Upper lobe of left lung (tissue), 6 donors: Measurements from ENCODE around the gene CMSS1. TPM values are rescaled to one million over a fixed set of nuclear protein-coding genes. Genes with fewer than 3 reads are reported as not detected.

ENCODE experiments used
- ATAC-seq, 2 donors: fragments of 200-7000 bp; cut with Tn5 transposase; one replicate each; pipeline ENCODE4 v1.9.1; 2022; ENCODE audit warnings: mild to moderate bottlenecking in 2 of 2, moderate library complexity in 2 of 2; ENCODE audit not compliant: low FRiP score in 2 of 2
- DNase-seq, 2 donors: peaks; one replicate each; pipeline ENCODE4 v3.0.0-alpha.2; 2019 to 2020
- H3K27ac ChIP-seq, 4 donors: fragments of 200-600 bp; sonication (generic); one replicate each; pipeline ENCODE4 v1.5.1; 2016 to 2019
- H3K27me3 ChIP-seq, 4 donors: fragments of 200-600 bp; sonication (generic); one replicate each; pipeline ENCODE4 v1.5.1; 2017 to 2019
- H3K36me3 ChIP-seq, 4 donors: fragments of 200-600 bp; sonication (generic); one replicate each; pipeline ENCODE4 v1.5.1; 2016 to 2019
- H3K4me1 ChIP-seq, 4 donors: fragments of 200-600 bp; sonication (generic); one replicate each; pipeline ENCODE4 v1.5.1; 2018 to 2019
- H3K4me3 ChIP-seq, 4 donors: fragments of 200-600 bp; sonication (generic); one replicate each; pipeline ENCODE4 v1.5.1; 2017 to 2019; ENCODE audit warnings: mild to moderate bottlenecking in 2 of 4, moderate library complexity in 1 of 4
- H3K9me3 ChIP-seq, 4 donors: fragments of 200-600 bp; sonication (generic); one replicate each; pipeline ENCODE4 v1.5.1; 2018 to 2019
- EP300 ChIP-seq, 4 donors: sonication (generic); formaldehyde crosslinking; IDR thresholded peaks; one replicate each; pipeline ENCODE4 v1.5.1; 2017; ENCODE audit warnings: antibody characterized with exemption in 4 of 4, control low read depth in 2 of 4
- POLR2A ChIP-seq, 4 donors: fragments of 450-650 bp; IDR thresholded peaks; one replicate each; pipeline ENCODE4 v1.5.1; 2016 to 2017; ENCODE audit warnings: antibody characterized with exemption in 4 of 4, mild to moderate bottlenecking in 2 of 4
- POLR2AphosphoS5 ChIP-seq, 2 donors: sonication (generic); formaldehyde crosslinking; IDR thresholded peaks; one replicate each; pipeline ENCODE4 v1.5.1; 2017; ENCODE audit warnings: antibody characterized with exemption in 2 of 2
- WGBS, 2 donors: methylation state at CpG; one replicate each; pipeline ENCODE4 v1.1.5; 2017 to 2018; 5-methylcytosine and 5-hydroxymethylcytosine counted together
- total RNA-seq, 6 donors: library from RNA; depleted of rRNA in 4 of 6; stranded (reverse); fragments of >200 nt in 4 of 6; gene quantifications; one replicate each; pipeline versions ENCODE4 v1.1.0 to v1.2.1, GENCODE V29; 2016 to 2021
- TF ChIP-seq, protein P1 (sequence below), 6 experiments: fragments of 450-650 bp in 4 of 6; fragments of 200-600 bp in 2 of 6; sonication (generic) in 2 of 6; IDR thresholded peaks; one replicate each; pipeline ENCODE4 v1.5.1; 2016 to 2019; ENCODE audit warnings: antibody characterized with exemption in 6 of 6
- donor health status: DM: no; HTN: no; CAD: no; lungs with moderate emphysema.
- donor health status: DM: no; HTN: yes; CAD: no; lungs with severe emphysema.

The CMSS1 gene
- total RNA-seq, 6 donors from 2014 or later: 4.0 to 21.1 (median 12.0) TPM

DNA sequence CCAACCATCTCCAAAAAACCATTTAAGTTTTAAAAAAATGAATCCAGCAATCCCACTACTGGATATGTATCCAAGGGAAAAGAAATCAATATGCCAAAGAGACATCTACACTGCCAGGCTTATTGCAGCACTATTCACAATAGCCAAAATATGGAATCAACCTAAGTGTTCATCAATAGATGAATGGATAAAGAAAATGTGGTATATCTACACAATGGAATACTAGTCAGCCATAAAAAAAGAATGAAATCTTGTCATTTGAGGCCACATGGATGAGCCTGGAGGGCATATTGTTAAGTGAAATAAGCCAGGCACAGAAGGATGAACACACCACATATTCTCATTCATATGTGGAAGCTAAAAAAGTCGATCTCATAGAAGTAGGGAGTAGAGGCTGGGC is 160.6 kb downstream of the CMSS1 start:
- Histone ChIP-seq H3K27ac (no peak overlapping the region), H3K36me3 (no peaks in the 10 kb centered on the region), H3K27me3 (no peaks in the 10 kb centered on the region), H3K4me1 (no peaks in the 10 kb centered on the region), H3K4me3 (no peak overlapping the region), H3K9me3 (no peaks in the 10 kb centered on the region)
- WGBS, 2 donors: 91 to 94% methylated on average over 1 of the region's 1 CpG
- TF ChIP-seq POLR2A (IDR thresholded peaks at IDR 0.05): no peak
- TF ChIP-seq EP300 (IDR thresholded peaks at IDR 0.05): no peak
- TF ChIP-seq POLR2AphosphoS5 (IDR thresholded peaks at IDR 0.05): no peak
- TF ChIP-seq, protein P1, sequence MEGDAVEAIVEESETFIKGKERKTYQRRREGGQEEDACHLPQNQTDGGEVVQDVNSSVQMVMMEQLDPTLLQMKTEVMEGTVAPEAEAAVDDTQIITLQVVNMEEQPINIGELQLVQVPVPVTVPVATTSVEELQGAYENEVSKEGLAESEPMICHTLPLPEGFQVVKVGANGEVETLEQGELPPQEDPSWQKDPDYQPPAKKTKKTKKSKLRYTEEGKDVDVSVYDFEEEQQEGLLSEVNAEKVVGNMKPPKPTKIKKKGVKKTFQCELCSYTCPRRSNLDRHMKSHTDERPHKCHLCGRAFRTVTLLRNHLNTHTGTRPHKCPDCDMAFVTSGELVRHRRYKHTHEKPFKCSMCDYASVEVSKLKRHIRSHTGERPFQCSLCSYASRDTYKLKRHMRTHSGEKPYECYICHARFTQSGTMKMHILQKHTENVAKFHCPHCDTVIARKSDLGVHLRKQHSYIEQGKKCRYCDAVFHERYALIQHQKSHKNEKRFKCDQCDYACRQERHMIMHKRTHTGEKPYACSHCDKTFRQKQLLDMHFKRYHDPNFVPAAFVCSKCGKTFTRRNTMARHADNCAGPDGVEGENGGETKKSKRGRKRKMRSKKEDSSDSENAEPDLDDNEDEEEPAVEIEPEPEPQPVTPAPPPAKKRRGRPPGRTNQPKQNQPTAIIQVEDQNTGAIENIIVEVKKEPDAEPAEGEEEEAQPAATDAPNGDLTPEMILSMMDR (IDR thresholded peaks at IDR 0.05): no peak
- DNase-seq (no peak), ATAC-seq (no peak)

DNA sequence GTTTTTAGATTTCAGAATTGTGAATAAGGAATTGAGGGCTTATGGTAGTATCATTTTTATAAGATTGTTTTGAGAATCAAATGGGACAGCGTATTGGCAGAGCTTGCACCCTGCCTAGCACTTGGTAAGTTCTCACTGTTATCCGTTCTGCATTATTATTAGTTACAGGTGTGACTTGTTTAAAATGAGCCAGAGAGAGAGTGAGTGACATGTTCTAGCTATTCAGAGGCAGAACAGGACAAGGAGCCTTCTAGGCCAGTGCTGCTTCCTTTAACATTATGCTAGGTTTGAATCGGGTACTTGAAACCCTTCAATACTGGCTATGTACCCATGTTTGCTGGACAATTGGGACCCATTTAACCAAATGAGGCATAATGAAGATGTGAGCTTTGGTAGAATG is 162.9 kb downstream of the CMSS1 start:
- H3K27ac ChIP-seq: no peak overlapping the region
- H3K9me3 ChIP-seq: no peaks in the 10 kb centered on the region
- H3K4me1 ChIP-seq: no peaks in the 10 kb centered on the region
- 86 to 91% methylated on average over 3 of the region's 3 CpGs for WGBS, 2 donors
- H3K36me3 ChIP-seq: no peaks in the 10 kb centered on the region
- no peak for TF ChIP-seq POLR2A (IDR thresholded peaks at IDR 0.05)
- TF ChIP-seq, protein P1 (IDR thresholded peaks at IDR 0.05): no peak
- TF ChIP-seq POLR2AphosphoS5 (IDR thresholded peaks at IDR 0.05): no peak
- no peak for TF ChIP-seq EP300 (IDR thresholded peaks at IDR 0.05)
- no peak for ATAC-seq
- DNase-seq: no peak
- H3K27me3 ChIP-seq: no peaks in the 10 kb centered on the region
- no peak overlapping the region for H3K4me3 ChIP-seq

DNA sequence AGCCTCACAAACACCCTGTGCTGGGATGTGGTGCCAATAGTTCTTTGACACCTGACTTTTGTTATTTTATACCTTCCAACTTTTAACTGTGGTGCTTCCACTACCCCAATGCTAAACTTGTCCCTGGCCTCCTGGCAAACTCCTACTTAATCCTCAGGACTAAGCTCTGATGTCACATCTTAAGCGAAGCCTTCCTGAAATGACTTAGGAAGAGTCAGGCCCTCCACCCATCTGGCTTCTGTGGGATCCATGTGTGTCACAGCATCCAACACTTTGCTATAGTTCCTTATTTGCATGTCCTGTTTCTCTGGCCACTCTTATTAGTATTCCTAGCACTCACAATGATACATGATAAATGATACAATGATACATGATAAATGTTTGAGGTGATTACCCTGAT is 163.5 kb downstream of the CMSS1 start:
- no peaks in the 10 kb centered on the region for H3K27me3 ChIP-seq
- WGBS, 2 donors: 89 to 100% methylated on average over 1 of the region's 1 CpG
- TF ChIP-seq EP300 (IDR thresholded peaks at IDR 0.05): no peak
- TF ChIP-seq, protein P1 (IDR thresholded peaks at IDR 0.05): no peak
- TF ChIP-seq POLR2AphosphoS5 (IDR thresholded peaks at IDR 0.05): no peak
- TF ChIP-seq POLR2A (IDR thresholded peaks at IDR 0.05): no peak
- H3K4me3 ChIP-seq: no peak overlapping the region
- no peak for ATAC-seq
- H3K9me3 ChIP-seq: no peaks in the 10 kb centered on the region
- no peak overlapping the region for H3K27ac ChIP-seq
- no peaks in the 10 kb centered on the region for H3K4me1 ChIP-seq
- no peak for DNase-seq
- no peaks in the 10 kb centered on the region for H3K36me3 ChIP-seq

DNA sequence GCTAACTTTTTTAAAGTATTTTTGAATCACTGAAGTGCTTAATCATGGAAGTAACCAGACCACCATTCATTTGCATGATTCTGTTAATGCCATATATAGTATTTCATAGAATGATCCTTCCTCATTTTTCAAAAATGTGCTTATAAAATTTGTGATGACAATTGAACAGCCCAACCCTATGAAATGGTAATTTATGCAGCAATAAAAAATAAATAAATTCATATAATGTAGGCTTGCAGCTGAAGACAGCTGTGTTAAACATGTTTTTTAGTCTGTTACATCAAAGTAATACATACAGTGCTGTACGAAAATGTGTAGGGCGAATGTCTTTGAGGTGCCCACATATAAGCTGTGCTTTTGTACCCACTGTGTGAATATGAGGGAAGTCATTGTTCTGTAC is 165.0 kb downstream of the CMSS1 start:
- ATAC-seq (no peak), DNase-seq (no peak)
- H3K27ac ChIP-seq: no peak overlapping the region
- H3K27me3 ChIP-seq: no peaks in the 10 kb centered on the region
- WGBS, 2 donors: 93 to 95% methylated on average over 2 of the region's 2 CpGs
- TF ChIP-seq, protein P1 (IDR thresholded peaks at IDR 0.05): no peak
- TF ChIP-seq EP300 (IDR thresholded peaks at IDR 0.05) (no peak), POLR2AphosphoS5 (IDR thresholded peaks at IDR 0.05) (no peak)
- no peaks in the 10 kb centered on the region for H3K9me3 ChIP-seq
- no peaks in the 10 kb centered on the region for H3K4me1 ChIP-seq
- no peaks in the 10 kb centered on the region for H3K36me3 ChIP-seq
- no peak overlapping the region for H3K4me3 ChIP-seq

DNA sequence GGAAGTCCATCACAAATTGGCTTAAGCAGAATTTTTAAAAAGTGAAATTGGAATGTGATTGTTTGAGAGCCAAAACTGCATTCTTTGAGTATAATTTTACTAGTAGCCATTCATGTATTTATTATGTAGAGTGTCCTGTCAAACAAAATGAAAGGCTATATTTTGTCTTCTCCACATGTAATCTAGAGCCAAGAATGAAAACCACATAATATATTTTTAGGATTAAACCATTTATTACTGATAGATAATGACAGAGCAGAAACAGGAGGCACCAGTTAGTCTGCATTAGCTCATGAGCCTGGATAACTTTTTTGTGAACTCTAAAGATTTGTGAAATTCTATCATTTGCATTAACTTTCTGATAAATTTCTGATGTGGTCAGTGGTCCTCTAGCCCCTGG is 166.5 kb downstream of the CMSS1 start:
- Histone ChIP-seq H3K4me1 (no peaks in the 10 kb centered on the region), H3K27ac (no peak overlapping the region), H3K4me3 (no peak overlapping the region), H3K9me3 (no peaks in the 10 kb centered on the region), H3K36me3 (no peaks in the 10 kb centered on the region), H3K27me3 (no peaks in the 10 kb centered on the region)
- no peak for ATAC-seq
- TF ChIP-seq POLR2AphosphoS5 (IDR thresholded peaks at IDR 0.05) (no peak), POLR2A (IDR thresholded peaks at IDR 0.05) (no peak), EP300 (IDR thresholded peaks at IDR 0.05) (no peak)
- TF ChIP-seq, protein P1 (IDR thresholded peaks at IDR 0.05): no peak
- no peak for DNase-seq
